Psoas muscle (tissue), 8 donors: ENCODE results near the gene ADGRD1. TPM values are rescaled to one million over a fixed set of nuclear protein-coding genes. Genes with fewer than 3 reads are reported as not detected.

Experiments used
- ATAC-seq, 4 donors: fragments of 200-7000 bp; cut with Tn5 transposase; one replicate each; pipeline ENCODE4 v1.9.1; 2020; ENCODE audit warnings: moderate library complexity in 3 of 4, mild to moderate bottlenecking in 2 of 4
- DNase-seq, 2 donors: peaks; one replicate each; pipeline ENCODE4 v3.0.0-alpha.2; 2020
- H3K27ac ChIP-seq: fragments of 200-600 bp; one replicate; pipeline ENCODE4 v1.8.0; 2022
- H3K27me3 ChIP-seq, 3 donors: fragments of 200-600 bp in 1 of 3; one replicate each; pipeline versions ENCODE4 v1.6.1 to v1.8.0; 2013 to 2022; ENCODE audit warnings: low read length in 2 of 3, mild to moderate bottlenecking in 2 of 3, moderate library complexity in 1 of 3; ENCODE audit not compliant: insufficient read depth in 3 of 3
- H3K36me3 ChIP-seq, 2 donors: fragments of 200-600 bp in 1 of 2; one replicate each; pipeline versions ENCODE4 v1.6.1 to v1.8.0; 2013 to 2022; ENCODE audit warnings: low read depth in 1 of 2, mild to moderate bottlenecking in 1 of 2, moderate library complexity in 1 of 2; ENCODE audit not compliant: insufficient read depth in 1 of 2
- H3K4me1 ChIP-seq: fragments of 200-600 bp; one replicate; pipeline ENCODE4 v1.8.0; 2022
- H3K4me3 ChIP-seq: fragments of 200-600 bp; one replicate; pipeline ENCODE4 v1.8.0; 2022; ENCODE audit warnings: mild to moderate bottlenecking
- H3K9me3 ChIP-seq: fragments of 200-600 bp; one replicate; pipeline ENCODE4 v1.8.0; 2022
- CTCF ChIP-seq: fragments of 200-600 bp; IDR thresholded peaks from one replicate; pipeline ENCODE4 v1.8.0; 2022; ENCODE audit warnings: antibody characterized with exemption
- WGBS, 3 donors: extraction: QIAGEN DNeasy Blood & Tissue Kit; methylation state at CpG; one replicate each; pipeline versions ENCODE4 v1.1.6 to v1.1.7; 2013; 5-methylcytosine and 5-hydroxymethylcytosine counted together
- intact Hi-C, 2 donors: fragments of 100-400 bp; cut with DNase I; formaldehyde crosslinking; loops; one replicate each; pipeline versions ENCODE4 v1.11.0 to v1.14.2; 2022
- polyA plus RNA-seq, 3 donors: library from polyadenylated mRNA; stranded (reverse); fragments of 200-250 nt; gene quantifications; one replicate each; pipeline ENCODE4 v1.2.3, GENCODE V29; 2013
- total RNA-seq, 4 donors: library from RNA; stranded (reverse); fragmentation: NEBNext Ultra II Directional in 2 of 4; extraction: Animal tissue kit (Norgen Biotek cat#: 25700) in 2 of 4; gene quantifications; one replicate each; pipeline versions ENCODE4 v1.2.1 to v1.2.4, GENCODE V29; 2021 to 2023
- donor health status: healthy with polysubstance abuse.
- donor health status: DM: no; HTN: no; CAD: no; lungs with moderate emphysema.
- donor health status: Bipolar disorder and iron deficiency.
- donor health status: healthy.
- donor health status: DM: yes; HTN: yes; CAD: no.
- donor health status: DM: no; HTN: no; CAD: no.
- donor health status: DM: no; HTN: no; CAD: no.
- donor health status: DM: yes; HTN: yes; CAD: no.

ADGRD1 gene
- total and polyA plus RNA-seq, 7 donors = 2.1 to 11.6 (median 3.6) TPM

GRCh38 chr12:131052929-131053328 is 99.2 kb downstream of the ADGRD1 start:
- no peak for TF ChIP-seq CTCF
- ATAC-seq (no peak), DNase-seq (peak in 1 of 2 donors; percentile 13)
- H3K27ac ChIP-seq = no peak overlapping the region
- no peaks in the 10 kb centered on the region for H3K27me3 ChIP-seq
- no peaks in the 10 kb centered on the region for H3K9me3 ChIP-seq
- H3K4me3 ChIP-seq = no peak overlapping the region
- H3K36me3 ChIP-seq = no peaks in the 10 kb centered on the region
- WGBS, 3 donors = 61 to 80% (median 79%) methylated on average over 5 of the region's 5 CpGs
- intact Hi-C loops = no loop called here
- peaks cover 9% of the 10 kb centered on the region for H3K4me1 ChIP-seq

GRCh38 chr12:131053567-131053966 is 99.9 kb downstream of the ADGRD1 start:
- no peak for TF ChIP-seq CTCF
- no peak for DNase-seq
- Histone ChIP-seq H3K27ac (no peak overlapping the region), H3K36me3 (no peaks in the 10 kb centered on the region), H3K9me3 (no peaks in the 10 kb centered on the region), H3K4me1 (peaks cover 9% of the 10 kb centered on the region), H3K27me3 (no peaks in the 10 kb centered on the region), H3K4me3 (no peak overlapping the region)
- 87 to 91% (median 88%) methylated on average over 6 of the region's 6 CpGs for WGBS, 3 donors
- intact Hi-C loops = no loop called here
- no peak for ATAC-seq

GRCh38 chr12:131054345-131055092 is 100.8 kb downstream of the ADGRD1 start:
- ATAC-seq (no peak), DNase-seq (peak in 1 of 2 donors; percentile 31)
- Histone ChIP-seq H3K4me1 (peaks cover 8% of the 10 kb centered on the region), H3K9me3 (no peaks in the 10 kb centered on the region), H3K27me3 (no peaks in the 10 kb centered on the region), H3K4me3 (no peak overlapping the region), H3K36me3 (no peaks in the 10 kb centered on the region), H3K27ac (no peak overlapping the region)
- TF ChIP-seq CTCF = no peak
- WGBS, 3 donors = 83% methylated on average over 19 of the region's 19 CpGs
- intact Hi-C loops = no loop called here

- Histone ChIP-seq H3K27me3 (no peaks in the 10 kb centered on the region), H3K4me1 (peaks cover 4% of the 10 kb centered on the region), H3K9me3 (no peaks in the 10 kb centered on the region), H3K4me3 (no peak overlapping the region), H3K27ac (no peak overlapping the region), H3K36me3 (no peaks in the 10 kb centered on the region)
- ATAC-seq (no peak), DNase-seq (peak in 1 of 2 donors; percentile 4)
- TF ChIP-seq CTCF = no peak
- 87 to 92% (median 89%) methylated on average over 9 of the region's 9 CpGs for WGBS, 3 donors
- intact Hi-C loops = no loop called here
Measured at GRCh38 chr12:131055093-131055465, 101.4 kb downstream of the ADGRD1 start.
